Neutrophil (primary cell): ENCODE data around the gene TSPAN32.
A peak's percentile ranks its signal among the peaks of the same experiment; 100 is the strongest.

Source experiments
- H3K27ac ChIP-seq: fragments of 200-600 bp; sonication (generic); 2 replicates; pipeline ENCODE4 v1.5.1; 2016; ENCODE audit warnings: mild to moderate bottlenecking, moderate library complexity
- H3K27me3 ChIP-seq: fragments of 200-600 bp; sonication (generic); 2 replicates; pipeline ENCODE4 v1.6.0; 2016; ENCODE audit warnings: mild to moderate bottlenecking
- H3K36me3 ChIP-seq: fragments of 200-600 bp; sonication (generic); 2 replicates; pipeline ENCODE4 v1.5.1; 2017
- H3K4me1 ChIP-seq, 2 experiments: fragments of 200-600 bp in 1 of 2; sonication (generic) in 1 of 2; 1 replicate in 1 of 2; 2 replicates in 1 of 2; pipeline versions ENCODE4 v1.5.1 to v1.6.1; 2013 to 2016; ENCODE audit warnings: low read depth in 1 of 2, low read length in 1 of 2, mild to moderate bottlenecking in 1 of 2, moderate library complexity in 1 of 2; ENCODE audit not compliant: control insufficient read depth in 1 of 2, insufficient read depth in 1 of 2
- H3K4me3 ChIP-seq, 2 experiments: fragments of 200-600 bp in 1 of 2; sonication (generic) in 1 of 2; 1 replicate in 1 of 2; 2 replicates in 1 of 2; pipeline ENCODE4 v1.5.1; 2013 to 2016; ENCODE audit warnings: low read depth in 1 of 2, low read length in 1 of 2, mild to moderate bottlenecking in 1 of 2, moderate library complexity in 1 of 2
- H3K9me3 ChIP-seq: fragments of 200-600 bp; sonication (generic); 2 replicates; pipeline ENCODE4 v1.5.1; 2016
- TF ChIP-seq, protein P1 (sequence below): fragments of 200-600 bp; sonication (generic); IDR thresholded peaks from 2 replicates; pipeline ENCODE4 v1.5.1; 2016; ENCODE audit warnings: antibody characterized with exemption

TSPAN32 gene

DNA sequence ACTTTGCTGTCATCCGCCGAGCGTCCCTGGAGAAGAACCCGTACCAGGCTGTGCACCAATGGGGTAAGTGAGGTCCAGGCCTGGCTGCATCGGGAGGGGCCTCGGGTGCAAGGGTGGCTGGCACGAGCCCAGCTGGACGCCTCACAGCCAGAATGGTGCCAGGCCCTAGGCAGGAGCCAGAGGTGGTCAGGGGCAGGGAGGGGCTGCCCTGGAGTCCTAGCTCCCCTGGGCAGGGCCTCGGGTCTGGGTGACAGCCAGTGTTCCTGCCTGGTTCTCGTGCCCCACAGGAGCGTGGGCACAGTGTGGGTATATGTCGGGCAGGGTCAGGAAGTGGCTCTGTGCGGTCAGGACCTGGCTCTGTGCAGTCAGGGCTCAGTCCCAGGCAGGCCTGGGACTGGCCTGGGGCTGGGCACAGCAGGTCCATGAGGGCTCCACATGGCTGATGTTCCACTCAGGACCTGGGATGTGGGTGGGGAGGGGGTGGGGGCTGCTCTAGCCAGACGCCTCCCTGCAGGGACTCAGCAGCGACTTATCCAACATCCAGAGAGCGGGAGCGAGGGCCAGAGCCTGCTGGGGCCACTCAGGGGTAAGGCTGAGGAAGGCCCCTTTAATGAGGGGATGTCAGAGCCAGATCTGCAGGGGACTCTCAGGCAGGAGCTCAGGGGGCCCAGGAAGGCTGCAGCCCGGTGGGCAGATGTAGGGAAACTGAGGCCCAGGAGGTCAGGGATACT is 1.2 kb downstream of the TSPAN32 start:
- Histone ChIP-seq H3K27ac (peak overlapping the region; percentile 97), H3K4me1 (peaks cover 82 to 90% of the 10 kb centered on the region in 2 experiments), H3K9me3 (no peaks in the 10 kb centered on the region), H3K27me3 (no peaks in the 10 kb centered on the region), H3K4me3 (peak overlapping the region; percentile 63 to 77), H3K36me3 (peaks cover 14% of the 10 kb centered on the region)
- TF ChIP-seq, protein P1, sequence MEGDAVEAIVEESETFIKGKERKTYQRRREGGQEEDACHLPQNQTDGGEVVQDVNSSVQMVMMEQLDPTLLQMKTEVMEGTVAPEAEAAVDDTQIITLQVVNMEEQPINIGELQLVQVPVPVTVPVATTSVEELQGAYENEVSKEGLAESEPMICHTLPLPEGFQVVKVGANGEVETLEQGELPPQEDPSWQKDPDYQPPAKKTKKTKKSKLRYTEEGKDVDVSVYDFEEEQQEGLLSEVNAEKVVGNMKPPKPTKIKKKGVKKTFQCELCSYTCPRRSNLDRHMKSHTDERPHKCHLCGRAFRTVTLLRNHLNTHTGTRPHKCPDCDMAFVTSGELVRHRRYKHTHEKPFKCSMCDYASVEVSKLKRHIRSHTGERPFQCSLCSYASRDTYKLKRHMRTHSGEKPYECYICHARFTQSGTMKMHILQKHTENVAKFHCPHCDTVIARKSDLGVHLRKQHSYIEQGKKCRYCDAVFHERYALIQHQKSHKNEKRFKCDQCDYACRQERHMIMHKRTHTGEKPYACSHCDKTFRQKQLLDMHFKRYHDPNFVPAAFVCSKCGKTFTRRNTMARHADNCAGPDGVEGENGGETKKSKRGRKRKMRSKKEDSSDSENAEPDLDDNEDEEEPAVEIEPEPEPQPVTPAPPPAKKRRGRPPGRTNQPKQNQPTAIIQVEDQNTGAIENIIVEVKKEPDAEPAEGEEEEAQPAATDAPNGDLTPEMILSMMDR, result no peak

DNA sequence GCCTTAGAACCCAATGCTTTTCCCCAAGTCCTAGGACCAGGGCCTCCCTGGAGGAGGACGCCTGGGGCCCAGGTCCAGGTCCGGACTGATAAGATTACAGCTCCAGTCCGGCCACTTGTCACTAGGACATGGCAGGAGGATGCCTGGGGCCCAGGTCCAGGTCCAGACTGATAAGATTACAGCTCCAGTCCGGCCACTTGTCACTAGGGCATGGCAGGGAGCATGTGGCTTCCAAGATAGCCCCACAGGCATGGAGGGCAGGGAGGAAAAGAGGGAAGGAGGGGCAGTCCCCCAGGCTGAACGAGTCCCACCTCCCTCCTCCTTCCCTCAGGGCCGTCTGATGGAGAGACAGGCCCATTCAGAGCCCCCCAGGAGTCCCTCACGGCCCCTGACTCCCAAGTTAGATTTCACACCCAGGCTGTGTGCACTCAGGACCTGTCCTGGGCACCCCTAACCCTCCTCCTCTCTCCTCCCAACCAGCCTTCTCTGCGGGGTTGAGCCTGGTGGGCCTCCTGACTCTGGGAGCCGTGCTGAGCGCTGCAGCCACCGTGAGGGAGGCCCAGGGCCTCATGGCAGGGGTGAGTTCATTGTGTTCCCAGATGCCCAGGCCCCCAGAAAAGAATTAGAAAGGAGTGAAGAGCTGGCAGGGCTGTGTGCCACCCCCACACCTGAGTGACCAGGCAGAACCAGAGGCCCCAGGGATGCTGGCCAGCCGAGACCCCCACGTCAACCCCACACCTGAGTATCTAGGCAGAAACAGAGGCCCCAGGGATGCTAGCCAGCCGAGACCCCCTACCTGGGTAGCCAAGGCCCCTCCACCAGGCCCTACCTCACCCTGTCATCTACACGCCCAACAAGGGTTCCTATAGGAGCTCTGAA is 2.1 kb downstream of the TSPAN32 start:
- Histone ChIP-seq H3K27ac (peak overlapping the region; percentile 97), H3K27me3 (no peaks in the 10 kb centered on the region), H3K4me3 (peak overlapping the region; percentile 63 to 77), H3K36me3 (peaks cover 10% of the 10 kb centered on the region), H3K9me3 (no peaks in the 10 kb centered on the region), H3K4me1 (peaks cover 82 to 91% of the 10 kb centered on the region in 2 experiments)
- TF ChIP-seq, protein P1, result no peak

DNA sequence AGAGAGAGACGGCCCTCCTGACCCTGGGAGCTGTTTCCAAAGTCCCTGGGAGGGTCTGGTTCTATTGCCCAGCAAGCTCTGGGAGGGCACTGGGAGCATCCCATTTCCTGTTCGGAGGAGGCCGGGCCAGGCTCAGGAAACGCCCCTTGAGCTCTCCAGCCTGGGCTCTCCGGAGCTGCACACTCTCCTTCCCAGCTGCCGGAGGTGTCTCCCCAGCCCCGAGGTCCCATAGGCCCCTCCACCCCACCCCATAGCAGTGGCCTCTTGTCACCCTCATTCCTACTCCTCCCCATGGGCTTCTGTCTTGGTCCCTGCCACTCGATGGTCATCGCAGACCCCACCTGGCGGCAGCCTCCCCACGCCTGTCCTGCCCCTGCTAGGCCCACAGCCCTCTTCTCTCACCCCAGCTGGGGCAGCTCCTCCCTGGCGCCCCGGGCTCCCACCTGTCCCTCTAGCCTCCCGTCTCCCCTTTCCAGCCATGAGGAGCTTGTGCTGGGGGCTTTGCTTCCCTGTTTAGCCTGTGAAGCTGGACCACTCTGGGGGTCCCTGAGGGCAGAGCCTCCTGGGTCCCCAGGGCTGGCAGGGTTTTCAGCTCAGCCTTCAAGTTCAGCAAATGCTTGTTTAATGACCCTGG is 2.8 kb downstream of the TSPAN32 start:
- Histone ChIP-seq H3K4me1 (peaks cover 77 to 83% of the 10 kb centered on the region in 2 experiments), H3K9me3 (no peaks in the 10 kb centered on the region), H3K27me3 (no peaks in the 10 kb centered on the region), H3K27ac (peak overlapping the region; percentile 97), H3K4me3 (peak overlapping the region; percentile 38 to 77), H3K36me3 (peaks cover 4% of the 10 kb centered on the region)
- TF ChIP-seq, protein P1, result no peak

DNA sequence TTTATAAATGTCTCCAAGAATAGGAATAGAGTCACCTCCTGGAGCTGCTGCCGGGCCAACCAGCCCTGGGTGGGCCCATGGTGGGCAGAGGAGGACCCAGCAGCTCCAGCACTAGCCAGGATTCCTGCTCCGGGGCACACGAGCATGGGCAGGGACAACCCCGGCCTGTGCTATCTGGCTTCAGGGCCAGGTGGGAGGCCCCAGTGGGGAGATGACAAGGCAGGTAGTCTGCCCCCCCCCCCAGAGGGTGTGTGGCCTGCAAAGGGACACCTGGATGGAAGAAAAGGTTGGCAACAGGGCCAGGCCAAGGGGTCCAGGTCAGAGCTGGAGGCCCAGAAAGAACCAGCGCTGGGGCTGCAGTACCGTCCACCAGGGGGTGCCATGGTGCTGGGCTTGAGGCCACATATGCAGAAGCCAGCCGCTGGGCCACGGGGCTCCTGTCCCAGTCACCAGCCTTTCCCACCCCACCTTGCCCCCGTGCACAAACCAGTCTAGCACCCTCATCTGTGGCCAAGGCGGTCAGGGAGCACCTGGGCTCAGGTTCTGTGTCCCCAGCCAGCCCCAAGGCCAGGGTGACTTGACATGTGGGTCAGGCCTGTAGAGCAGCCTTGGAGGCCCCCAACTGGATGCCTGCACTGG is 3.4 kb downstream of the TSPAN32 start:
- Histone ChIP-seq H3K9me3 (no peaks in the 10 kb centered on the region), H3K36me3 (peaks cover 4% of the 10 kb centered on the region), H3K4me1 (peaks cover 73 to 77% of the 10 kb centered on the region in 2 experiments), H3K27ac (peak overlapping the region; percentile 97), H3K27me3 (no peaks in the 10 kb centered on the region), H3K4me3 (peak overlapping the region; percentile 38 to 77)
- TF ChIP-seq, protein P1, result peak; percentile 85
